Effector memory CD4-positive, alpha-beta T cell (primary cell): Measurements from ENCODE around the gene PHOX2A.

Experiments used
- DNase-seq, 3 donors: peaks; one replicate each; pipeline ENCODE4 v3.0.0-alpha.2; 2020
- H3K27ac ChIP-seq: 2 replicates; pipeline ENCODE4 v1.7.0; 2013; ENCODE audit warnings: mild to moderate bottlenecking, low read length, moderate library complexity; ENCODE audit not compliant: insufficient read depth, poor library complexity, severe bottlenecking
- H3K27me3 ChIP-seq: replicated peaks from 2 replicates; pipeline ENCODE4 v1.7.0; 2013; ENCODE audit warnings: mild to moderate bottlenecking, low read length; ENCODE audit not compliant: insufficient read depth, control insufficient read depth, poor library complexity, severe bottlenecking
- H3K36me3 ChIP-seq: 2 replicates; pipeline ENCODE4 v1.7.0; 2013; ENCODE audit warnings: mild to moderate bottlenecking, low read length, moderate library complexity; ENCODE audit not compliant: control insufficient read depth, insufficient read depth
- H3K4me1 ChIP-seq: 2 replicates; pipeline ENCODE4 v1.7.0; 2013; ENCODE audit warnings: low read length, mild to moderate bottlenecking; ENCODE audit not compliant: control insufficient read depth, insufficient read depth, poor library complexity, severe bottlenecking
- H3K4me3 ChIP-seq: 2 replicates; pipeline ENCODE4 v1.7.0; 2013; ENCODE audit warnings: low read length, low read depth, mild to moderate bottlenecking; ENCODE audit not compliant: insufficient read depth, poor library complexity, severe bottlenecking
- H3K9me3 ChIP-seq: 2 replicates; pipeline ENCODE4 v1.7.0; 2013; ENCODE audit warnings: mild to moderate bottlenecking, low read length, moderate library complexity; ENCODE audit not compliant: control insufficient read depth

Gene PHOX2A

DNA sequence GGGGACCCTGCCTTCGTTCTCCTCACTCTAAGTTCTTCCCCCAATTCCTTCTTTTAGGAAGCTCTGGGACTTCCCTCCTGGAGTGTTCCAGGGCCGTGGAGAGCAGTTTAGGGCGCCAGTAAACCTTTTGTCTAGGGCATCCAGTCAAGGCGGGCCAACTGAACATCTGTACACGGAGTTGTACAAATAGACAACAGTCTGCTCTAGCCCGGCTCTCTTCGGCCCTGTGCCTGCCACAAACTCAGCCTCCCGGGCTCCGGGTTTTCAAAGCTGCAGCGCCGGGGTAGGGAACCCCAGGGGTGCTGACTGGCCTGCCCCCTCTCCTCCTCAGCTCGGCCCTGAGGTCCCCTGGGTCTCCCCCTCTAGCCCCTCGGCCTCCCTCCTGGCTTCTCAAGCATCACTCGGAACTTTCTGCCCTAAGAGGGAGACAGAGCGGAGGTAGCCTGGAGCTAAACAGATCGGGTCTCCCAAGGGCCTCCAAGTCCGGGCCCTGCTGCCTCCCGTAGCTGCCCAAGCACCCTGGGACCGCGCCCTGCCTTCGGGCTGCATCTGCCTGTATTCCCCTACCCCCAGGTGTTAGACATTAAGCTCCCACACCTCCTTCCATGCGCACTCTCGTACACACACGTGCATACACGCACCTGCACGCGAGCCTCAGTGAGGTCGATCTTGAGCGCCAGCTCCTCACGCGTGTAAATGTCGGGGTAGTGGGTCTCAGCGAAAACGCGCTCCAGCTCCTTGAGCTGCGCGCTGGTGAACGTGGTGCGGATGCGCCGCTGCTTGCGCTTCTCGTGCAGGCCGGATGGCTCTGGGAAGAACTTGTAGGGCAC lies 3.3 kb downstream of the PHOX2A start:
- H3K27ac ChIP-seq: no peak overlapping the region
- H3K27me3 ChIP-seq: peaks cover 53% of the 10 kb centered on the region
- peaks cover 16% of the 10 kb centered on the region for H3K36me3 ChIP-seq
- DNase-seq: no peak
- H3K9me3 ChIP-seq: no peaks in the 10 kb centered on the region
- peaks cover 25% of the 10 kb centered on the region for H3K4me1 ChIP-seq
- no peak overlapping the region for H3K4me3 ChIP-seq

DNA sequence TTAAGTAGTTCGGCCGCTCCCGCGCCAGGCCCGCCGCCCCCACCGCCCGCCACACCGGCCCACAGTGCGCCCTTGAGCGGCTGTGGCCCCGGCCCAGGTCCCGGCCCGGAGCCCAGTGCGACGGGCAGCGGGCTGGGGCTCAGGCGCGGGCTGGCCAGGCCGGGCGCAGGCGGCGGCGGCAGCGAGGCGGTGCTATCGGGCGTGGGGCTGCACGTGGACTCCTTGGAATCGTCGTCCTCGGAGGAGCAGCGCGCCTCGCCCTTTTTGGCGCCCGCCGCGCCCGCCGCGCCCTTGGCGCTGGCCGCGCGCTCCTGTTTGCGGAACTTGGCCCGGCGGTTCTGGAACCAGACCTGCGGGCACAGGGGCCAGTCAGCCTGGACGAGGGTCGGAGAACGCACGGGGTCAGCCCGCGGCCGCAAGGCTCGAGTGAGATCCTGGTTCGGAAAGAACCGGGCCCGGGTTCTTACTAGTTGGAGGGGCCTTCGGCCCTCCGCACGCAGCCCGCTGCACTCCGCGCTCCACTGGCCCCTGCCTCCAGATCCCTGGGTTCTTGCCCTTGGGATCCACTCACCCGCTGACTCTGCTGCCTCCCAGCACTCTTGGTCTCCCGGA lies 4.0 kb downstream of the PHOX2A start:
- no peak for DNase-seq
- H3K27ac ChIP-seq: no peak overlapping the region
- H3K4me3 ChIP-seq: no peak overlapping the region
- H3K9me3 ChIP-seq: no peaks in the 10 kb centered on the region
- H3K36me3 ChIP-seq: peaks cover 23% of the 10 kb centered on the region
- H3K27me3 ChIP-seq: peaks cover 49% of the 10 kb centered on the region
- peaks cover 25% of the 10 kb centered on the region for H3K4me1 ChIP-seq

DNA sequence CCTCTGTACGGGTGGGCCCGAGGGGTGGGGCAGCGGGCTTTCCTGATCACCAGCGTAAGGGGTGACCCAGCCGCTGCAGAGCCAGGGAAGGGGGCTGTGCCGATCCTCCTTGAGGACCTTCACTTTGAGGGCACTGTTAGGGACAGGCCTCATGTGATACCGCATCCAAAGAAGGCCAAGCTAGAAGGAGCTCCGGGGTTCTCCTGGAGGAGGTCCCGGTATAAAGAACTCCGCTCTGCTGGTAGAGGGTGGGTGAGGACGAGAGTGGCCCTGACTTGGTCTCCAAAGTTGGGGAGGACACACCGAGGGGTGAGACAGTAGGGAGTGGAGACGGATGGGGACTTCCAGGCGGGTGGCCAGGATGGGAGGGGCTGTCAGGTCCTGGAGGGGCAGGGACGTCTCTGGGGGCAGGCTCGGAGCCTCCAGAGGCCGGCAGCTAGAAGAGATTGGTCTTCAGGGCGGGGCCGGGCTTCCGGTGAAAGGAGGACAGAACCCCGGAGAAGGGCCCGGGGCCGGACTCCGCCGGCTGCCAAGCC lies 4.6 kb downstream of the PHOX2A start:
- Histone ChIP-seq H3K27me3 (peaks cover 44% of the 10 kb centered on the region), H3K9me3 (no peaks in the 10 kb centered on the region), H3K4me3 (no peak overlapping the region), H3K36me3 (peaks cover 28% of the 10 kb centered on the region), H3K4me1 (peaks cover 24% of the 10 kb centered on the region), H3K27ac (no peak overlapping the region)
- DNase-seq: no peak

DNA sequence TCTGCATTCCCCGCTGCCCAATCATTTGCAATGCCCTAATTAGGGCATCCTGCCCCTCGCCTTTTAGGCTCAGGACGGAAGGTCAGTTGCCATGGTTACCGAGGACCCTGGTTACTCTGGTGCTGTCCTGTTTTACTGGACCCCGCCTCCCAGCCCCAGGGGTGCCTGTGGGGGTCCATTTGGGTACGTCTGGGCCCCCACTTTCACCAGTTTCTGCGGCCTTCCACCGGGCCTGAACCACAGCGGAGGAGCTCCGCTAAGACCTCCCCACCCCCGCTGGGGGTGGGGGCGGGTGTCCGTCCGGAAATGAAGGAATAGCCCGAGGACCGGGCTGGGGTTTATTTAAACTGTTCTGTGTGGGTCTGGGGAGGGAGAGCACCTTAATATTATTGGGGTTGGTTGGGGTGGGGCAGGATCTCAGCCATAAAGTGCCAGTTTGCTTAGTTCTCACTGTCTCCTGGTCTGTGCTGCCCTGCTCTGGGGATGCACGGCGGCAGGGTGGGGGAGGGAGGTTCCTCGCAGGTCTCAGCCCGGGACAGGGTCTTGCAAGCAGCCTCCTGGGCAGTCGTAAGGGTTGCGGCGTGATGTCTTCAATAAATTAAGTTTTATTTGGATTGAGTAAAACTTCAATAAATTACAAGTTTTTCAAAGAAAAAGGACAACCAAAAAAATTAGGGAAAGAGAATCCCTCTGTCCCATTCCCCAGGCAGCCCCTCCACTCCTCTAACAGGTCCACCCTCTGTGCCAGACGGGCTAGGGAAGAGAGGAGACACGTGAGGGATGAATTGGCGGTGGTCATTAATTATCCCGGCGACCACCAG lies 5.3 kb downstream of the PHOX2A start:
- H3K4me1 ChIP-seq: peaks cover 20% of the 10 kb centered on the region
- H3K36me3 ChIP-seq: peaks cover 33% of the 10 kb centered on the region
- no peak overlapping the region for H3K4me3 ChIP-seq
- no peak overlapping the region for H3K27ac ChIP-seq
- no peaks in the 10 kb centered on the region for H3K9me3 ChIP-seq
- DNase-seq: no peak
- H3K27me3 ChIP-seq: peaks cover 37% of the 10 kb centered on the region

DNA sequence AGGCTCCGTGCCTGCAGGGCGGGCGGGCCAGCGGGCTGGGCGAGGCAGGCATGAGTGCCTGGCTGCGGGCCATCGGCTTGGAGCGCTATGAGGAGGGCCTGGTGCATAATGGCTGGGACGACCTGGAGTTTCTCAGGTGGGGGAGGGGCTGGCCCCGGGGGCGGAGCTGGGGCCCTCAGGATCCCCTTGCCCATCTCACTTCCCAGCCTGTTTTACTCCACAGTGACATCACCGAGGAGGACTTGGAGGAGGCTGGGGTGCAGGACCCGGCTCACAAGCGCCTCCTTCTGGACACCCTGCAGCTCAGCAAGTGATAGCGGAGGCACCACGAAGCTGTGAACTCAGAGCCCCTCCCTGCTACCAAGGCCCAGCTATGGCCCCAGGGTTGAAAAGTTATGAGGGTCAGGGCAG lies 5.9 kb downstream of the PHOX2A start:
- peaks cover 17% of the 10 kb centered on the region for H3K4me1 ChIP-seq
- no peak overlapping the region for H3K27ac ChIP-seq
- H3K9me3 ChIP-seq: no peaks in the 10 kb centered on the region
- DNase-seq: peak in 1 of 3 donors; percentile 19
- peaks cover 39% of the 10 kb centered on the region for H3K36me3 ChIP-seq
- H3K27me3 ChIP-seq: peaks cover 31% of the 10 kb centered on the region
- no peak overlapping the region for H3K4me3 ChIP-seq

DNA sequence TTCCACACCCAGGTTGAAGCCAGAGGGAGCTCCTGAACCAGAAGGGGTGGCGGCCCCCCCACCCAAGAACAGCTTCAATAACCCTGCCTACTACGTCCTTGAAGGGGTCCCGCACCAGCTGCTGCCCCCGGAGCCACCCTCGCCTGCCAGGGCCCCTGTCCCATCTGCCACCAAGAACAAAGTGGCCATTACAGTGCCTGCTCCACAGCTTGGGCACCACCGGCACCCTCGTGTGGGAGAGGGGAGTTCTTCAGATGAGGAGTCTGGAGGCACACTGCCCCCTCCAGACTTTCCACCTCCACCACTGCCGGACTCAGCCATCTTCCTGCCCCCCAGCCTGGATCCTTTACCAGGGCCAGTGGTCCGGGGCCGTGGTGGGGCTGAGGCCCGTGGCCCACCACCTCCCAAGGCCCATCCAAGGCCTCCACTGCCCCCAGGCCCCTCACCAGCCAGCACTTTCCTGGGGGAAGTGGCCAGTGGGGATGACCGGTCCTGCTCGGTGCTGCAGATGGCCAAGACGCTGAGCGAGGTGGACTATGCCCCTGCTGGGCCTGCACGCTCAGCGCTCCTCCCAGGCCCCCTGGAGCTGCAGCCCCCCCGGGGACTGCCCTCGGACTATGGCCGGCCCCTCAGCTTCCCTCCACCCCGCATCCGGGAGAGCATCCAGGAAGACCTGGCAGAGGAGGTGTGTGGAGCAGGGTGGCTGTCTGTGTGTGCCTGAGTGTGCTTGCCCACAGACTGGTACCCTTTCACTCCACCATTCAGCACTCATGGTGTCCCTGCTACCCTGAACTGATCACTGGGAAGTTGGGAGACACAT lies 6.7 kb downstream of the PHOX2A start:
- Histone ChIP-seq H3K9me3 (no peaks in the 10 kb centered on the region), H3K4me3 (no peak overlapping the region), H3K27me3 (peaks cover 26% of the 10 kb centered on the region), H3K36me3 (peaks cover 45% of the 10 kb centered on the region), H3K4me1 (peaks cover 17% of the 10 kb centered on the region), H3K27ac (no peak overlapping the region)
- DNase-seq: no peak

DNA sequence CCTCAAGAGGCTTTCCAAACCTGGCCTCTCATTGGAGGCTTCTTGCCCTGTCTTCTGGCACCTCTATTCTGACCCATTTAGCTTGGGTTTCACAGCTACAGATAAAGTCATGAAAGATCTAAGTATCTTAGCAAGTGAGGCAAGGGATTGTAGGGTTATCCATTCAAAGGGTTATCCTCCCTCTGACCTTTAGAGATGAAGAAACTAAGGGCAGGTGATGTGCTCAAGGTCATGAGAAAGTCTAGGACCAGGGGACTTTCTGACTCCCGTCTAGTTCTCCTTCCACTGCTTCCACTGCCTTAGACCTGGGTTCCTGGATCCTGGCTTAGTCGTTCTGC lies 7.2 kb downstream of the PHOX2A start:
- no peak for DNase-seq
- Histone ChIP-seq H3K4me3 (no peak overlapping the region), H3K9me3 (no peaks in the 10 kb centered on the region), H3K27ac (no peak overlapping the region), H3K4me1 (peaks cover 17% of the 10 kb centered on the region), H3K36me3 (peaks cover 46% of the 10 kb centered on the region), H3K27me3 (peaks cover 21% of the 10 kb centered on the region)

DNA sequence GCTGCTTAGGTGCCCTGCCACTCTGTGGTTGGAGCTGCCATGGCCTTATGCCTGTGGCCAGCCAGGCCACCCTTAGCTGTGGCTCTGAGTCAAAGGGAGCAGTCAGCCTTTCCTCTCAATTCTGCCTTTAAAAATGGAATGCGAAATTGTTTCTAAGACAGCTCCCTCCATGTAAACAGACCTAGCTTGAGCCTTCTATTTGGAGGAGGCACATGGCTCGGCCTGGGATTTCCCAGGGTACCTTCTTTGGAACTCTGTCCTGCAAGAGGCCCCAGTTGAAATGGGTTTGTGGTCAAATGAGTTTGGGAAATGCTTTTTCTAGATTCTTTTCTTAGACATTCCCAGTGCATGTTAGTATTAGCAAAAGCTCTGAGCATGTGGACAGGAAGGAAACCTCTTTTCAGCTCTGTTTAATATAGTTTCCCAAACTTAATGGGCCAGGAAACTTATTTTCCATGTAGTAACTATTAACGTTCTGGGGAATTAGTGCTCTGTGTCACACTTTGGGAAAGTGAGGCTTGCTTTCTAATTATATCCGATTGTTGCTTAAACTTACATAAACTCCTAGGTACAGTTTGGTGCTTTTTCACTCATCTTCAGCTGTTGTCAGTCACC lies 7.8 kb downstream of the PHOX2A start:
- Histone ChIP-seq H3K36me3 (peaks cover 50% of the 10 kb centered on the region), H3K27ac (no peak overlapping the region), H3K4me1 (peaks cover 17% of the 10 kb centered on the region), H3K9me3 (no peaks in the 10 kb centered on the region), H3K4me3 (no peak overlapping the region), H3K27me3 (peaks cover 15% of the 10 kb centered on the region)
- no peak for DNase-seq
